WERI-Rb-1 (cell line): ENCODE measurements around the gene FAM187B.

ENCODE experiments used
- DNase-seq: peaks from one replicate; pipeline ENCODE4 v3.0.0-alpha.2; 2020
- H3K27ac ChIP-seq: fragments of 250-450 bp; sonication (Bioruptor Pico); 2 replicates; pipeline ENCODE4 v1.5.1; 2020; ENCODE audit warnings: mild to moderate bottlenecking, moderate library complexity
- H3K27me3 ChIP-seq: fragments of 250-450 bp; sonication (Bioruptor Pico); 2 replicates; pipeline ENCODE4 v1.5.1; 2021; ENCODE audit warnings: mild to moderate bottlenecking, low read depth, moderate library complexity; ENCODE audit not compliant: insufficient read depth, severe bottlenecking
- H3K36me3 ChIP-seq: fragments of 250-450 bp; sonication (Bioruptor Pico); 2 replicates; pipeline ENCODE4 v1.5.1; 2020; ENCODE audit warnings: mild to moderate bottlenecking, moderate library complexity
- H3K4me3 ChIP-seq: 2 replicates; pipeline ENCODE4 v1.5.1; 2011; ENCODE audit warnings: low read depth, mild to moderate bottlenecking, control low read depth, low read length
- H3K9me3 ChIP-seq: fragments of 250-450 bp; sonication (Bioruptor Pico); 2 replicates; pipeline ENCODE4 v1.5.1; 2021; ENCODE audit warnings: mild to moderate bottlenecking, moderate library complexity; ENCODE audit not compliant: severe bottlenecking
- TF ChIP-seq, protein P1 (sequence below): IDR thresholded peaks from 2 replicates; pipeline ENCODE4 v1.5.1; 2011; ENCODE audit warnings: low read depth, mild to moderate bottlenecking, control low read depth, inconsistent platforms, low read length

FAM187B gene

DNA sequence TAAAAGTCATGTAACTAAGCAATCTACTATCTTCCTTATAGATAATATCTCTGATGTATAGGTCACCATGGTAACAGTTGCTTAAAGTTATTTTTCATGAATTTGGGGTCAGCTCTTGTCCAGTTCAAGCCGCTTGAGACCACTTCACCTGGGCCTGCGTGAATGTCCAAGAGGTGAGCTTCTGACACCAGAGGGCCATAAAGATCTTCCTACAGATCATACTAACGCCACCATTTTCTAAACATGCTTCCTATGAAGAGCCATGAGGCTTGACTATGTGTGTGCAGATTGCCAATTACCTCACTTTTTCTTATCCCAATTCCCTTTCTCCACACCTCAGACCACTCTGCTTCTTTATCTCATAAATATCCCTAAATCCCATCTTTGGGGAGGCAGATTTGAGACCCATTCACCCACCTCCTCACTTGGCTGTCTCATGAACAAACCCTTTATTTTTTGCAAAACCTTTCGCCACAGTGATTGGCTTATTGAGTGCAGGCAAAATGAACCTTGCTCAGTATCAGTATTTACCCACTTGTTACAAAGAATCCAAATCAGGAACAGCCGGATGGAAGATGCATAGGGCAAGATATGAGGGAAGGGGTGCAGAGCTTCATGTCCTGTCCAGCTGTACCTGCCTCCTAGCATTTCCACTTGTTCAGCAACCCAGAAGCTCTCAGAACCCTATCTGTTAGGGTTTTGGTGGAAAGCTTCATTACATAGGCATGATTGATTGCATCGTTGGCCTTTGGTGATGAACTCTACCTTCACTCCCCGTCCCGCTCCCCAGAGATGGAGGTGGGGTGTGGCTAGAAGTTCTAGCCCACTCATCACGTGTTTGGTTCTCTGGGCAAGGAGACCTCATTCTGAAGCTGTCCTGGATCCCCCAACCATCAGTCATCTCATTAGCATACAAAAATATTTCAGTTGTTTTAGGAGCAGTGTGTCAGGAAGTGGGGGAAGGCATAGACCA, 34.2 kb downstream of the FAM187B start:
- Histone ChIP-seq H3K4me3 (no peak overlapping the region), H3K36me3 (no peaks in the 10 kb centered on the region), H3K27ac (no peak overlapping the region), H3K9me3 (no peaks in the 10 kb centered on the region), H3K27me3 (no peaks in the 10 kb centered on the region)
- no peak for DNase-seq
- TF ChIP-seq, protein P1, sequence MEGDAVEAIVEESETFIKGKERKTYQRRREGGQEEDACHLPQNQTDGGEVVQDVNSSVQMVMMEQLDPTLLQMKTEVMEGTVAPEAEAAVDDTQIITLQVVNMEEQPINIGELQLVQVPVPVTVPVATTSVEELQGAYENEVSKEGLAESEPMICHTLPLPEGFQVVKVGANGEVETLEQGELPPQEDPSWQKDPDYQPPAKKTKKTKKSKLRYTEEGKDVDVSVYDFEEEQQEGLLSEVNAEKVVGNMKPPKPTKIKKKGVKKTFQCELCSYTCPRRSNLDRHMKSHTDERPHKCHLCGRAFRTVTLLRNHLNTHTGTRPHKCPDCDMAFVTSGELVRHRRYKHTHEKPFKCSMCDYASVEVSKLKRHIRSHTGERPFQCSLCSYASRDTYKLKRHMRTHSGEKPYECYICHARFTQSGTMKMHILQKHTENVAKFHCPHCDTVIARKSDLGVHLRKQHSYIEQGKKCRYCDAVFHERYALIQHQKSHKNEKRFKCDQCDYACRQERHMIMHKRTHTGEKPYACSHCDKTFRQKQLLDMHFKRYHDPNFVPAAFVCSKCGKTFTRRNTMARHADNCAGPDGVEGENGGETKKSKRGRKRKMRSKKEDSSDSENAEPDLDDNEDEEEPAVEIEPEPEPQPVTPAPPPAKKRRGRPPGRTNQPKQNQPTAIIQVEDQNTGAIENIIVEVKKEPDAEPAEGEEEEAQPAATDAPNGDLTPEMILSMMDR = no peak

DNA sequence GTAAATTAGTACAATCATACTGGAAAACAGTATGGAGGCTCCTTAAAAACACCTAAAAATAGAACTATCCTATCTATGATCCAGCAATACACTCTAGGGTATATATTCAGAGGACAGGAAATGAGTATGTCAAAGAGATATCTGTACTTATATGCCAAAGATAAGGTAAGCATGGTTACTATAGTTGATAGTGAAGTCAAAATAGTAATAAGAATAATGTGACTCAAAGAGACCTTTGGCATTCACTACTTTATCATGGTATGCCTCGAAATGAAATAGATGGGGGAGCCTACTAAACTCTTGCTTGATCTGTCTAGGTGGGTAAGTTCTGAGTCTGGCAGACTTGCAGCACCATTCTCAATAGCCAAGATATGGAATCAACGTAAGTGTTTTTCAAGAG, 43.7 kb downstream of the FAM187B start:
- Histone ChIP-seq H3K36me3 (no peaks in the 10 kb centered on the region), H3K9me3 (no peaks in the 10 kb centered on the region), H3K4me3 (no peak overlapping the region), H3K27ac (no peak overlapping the region), H3K27me3 (no peaks in the 10 kb centered on the region)
- no peak for DNase-seq
- TF ChIP-seq, protein P1 = no peak

DNA sequence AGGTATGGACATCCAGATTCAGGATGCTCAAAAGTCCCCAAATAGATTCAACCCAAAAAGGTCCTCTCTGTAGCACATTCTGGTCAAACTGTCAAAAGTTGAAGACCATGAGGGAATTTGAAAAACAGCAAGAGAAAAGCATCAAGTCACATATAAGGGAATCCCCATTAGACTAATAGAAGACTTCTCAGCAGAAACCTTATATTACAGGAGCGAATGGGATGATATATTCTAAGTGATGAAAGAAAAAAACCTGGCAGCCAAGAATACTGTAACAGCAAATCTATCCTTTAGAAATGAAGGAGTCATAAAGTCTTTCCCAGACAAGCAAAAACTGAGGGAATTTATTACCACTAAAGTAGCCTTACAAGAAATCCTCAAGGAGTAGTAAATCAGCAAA, 44.3 kb downstream of the FAM187B start:
- no peak overlapping the region for H3K27ac ChIP-seq
- no peak for DNase-seq
- TF ChIP-seq, protein P1 = no peak
- H3K27me3 ChIP-seq = no peaks in the 10 kb centered on the region
- H3K4me3 ChIP-seq = no peak overlapping the region
- no peaks in the 10 kb centered on the region for H3K36me3 ChIP-seq
- no peaks in the 10 kb centered on the region for H3K9me3 ChIP-seq

DNA sequence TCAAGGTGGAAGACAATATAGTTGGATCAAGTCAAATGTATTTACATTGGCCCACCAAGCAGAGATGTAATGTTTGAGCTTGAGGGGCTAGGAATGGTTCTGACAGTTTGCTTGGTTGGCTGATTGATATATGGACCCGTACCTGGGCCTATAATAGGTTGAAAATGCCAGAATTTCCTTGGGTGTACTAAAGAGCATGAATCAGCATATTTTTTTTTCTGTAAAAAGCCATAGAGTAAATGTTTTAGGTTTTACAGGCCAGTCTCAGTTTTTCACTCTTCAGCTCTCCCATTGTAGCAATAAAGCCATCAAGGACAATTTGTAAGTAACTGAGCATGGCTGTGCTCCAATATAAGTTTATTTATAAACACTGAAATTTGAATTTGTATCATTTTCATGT, 47.2 kb downstream of the FAM187B start:
- Histone ChIP-seq H3K27me3 (no peaks in the 10 kb centered on the region), H3K36me3 (no peaks in the 10 kb centered on the region), H3K27ac (no peak overlapping the region), H3K9me3 (no peaks in the 10 kb centered on the region), H3K4me3 (no peak overlapping the region)
- TF ChIP-seq, protein P1 = no peak
- no peak for DNase-seq

DNA sequence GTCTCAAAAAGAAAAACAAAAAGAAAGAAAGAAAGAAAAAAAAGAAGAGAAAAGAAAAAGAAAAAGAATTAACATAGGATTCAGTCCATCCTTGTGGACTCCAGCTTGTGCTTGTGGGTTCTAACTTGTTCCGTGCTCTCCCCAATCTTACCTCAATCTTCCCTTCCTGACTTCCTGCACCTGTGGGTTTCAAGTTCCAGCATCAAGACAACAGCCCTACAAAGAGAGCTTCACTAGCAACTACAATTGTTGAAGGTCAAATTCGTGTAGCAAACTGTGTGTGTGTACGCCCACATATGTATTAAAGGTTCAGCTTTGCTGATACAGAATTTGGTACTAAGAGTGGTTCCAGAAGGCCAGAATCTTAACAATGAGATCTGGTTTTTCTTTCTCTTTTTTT, 48.7 kb downstream of the FAM187B start:
- no peaks in the 10 kb centered on the region for H3K9me3 ChIP-seq
- no peak overlapping the region for H3K4me3 ChIP-seq
- TF ChIP-seq, protein P1 = no peak
- no peak overlapping the region for H3K27ac ChIP-seq
- DNase-seq = no peak
- no peaks in the 10 kb centered on the region for H3K36me3 ChIP-seq
- H3K27me3 ChIP-seq = no peaks in the 10 kb centered on the region
